ENCODE measurements around the gene EFCAB11.

GRCh38 chr14:89823743-89824142 is 130.8 kb downstream of the EFCAB11 start:
- TF ChIP-seq POLR2A (IDR thresholded peaks at IDR 0.05) = no peak
- TF ChIP-seq, protein P1, sequence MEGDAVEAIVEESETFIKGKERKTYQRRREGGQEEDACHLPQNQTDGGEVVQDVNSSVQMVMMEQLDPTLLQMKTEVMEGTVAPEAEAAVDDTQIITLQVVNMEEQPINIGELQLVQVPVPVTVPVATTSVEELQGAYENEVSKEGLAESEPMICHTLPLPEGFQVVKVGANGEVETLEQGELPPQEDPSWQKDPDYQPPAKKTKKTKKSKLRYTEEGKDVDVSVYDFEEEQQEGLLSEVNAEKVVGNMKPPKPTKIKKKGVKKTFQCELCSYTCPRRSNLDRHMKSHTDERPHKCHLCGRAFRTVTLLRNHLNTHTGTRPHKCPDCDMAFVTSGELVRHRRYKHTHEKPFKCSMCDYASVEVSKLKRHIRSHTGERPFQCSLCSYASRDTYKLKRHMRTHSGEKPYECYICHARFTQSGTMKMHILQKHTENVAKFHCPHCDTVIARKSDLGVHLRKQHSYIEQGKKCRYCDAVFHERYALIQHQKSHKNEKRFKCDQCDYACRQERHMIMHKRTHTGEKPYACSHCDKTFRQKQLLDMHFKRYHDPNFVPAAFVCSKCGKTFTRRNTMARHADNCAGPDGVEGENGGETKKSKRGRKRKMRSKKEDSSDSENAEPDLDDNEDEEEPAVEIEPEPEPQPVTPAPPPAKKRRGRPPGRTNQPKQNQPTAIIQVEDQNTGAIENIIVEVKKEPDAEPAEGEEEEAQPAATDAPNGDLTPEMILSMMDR (IDR thresholded peaks at IDR 0.05) = no peak
